Suprapubic skin (tissue), 4 donors: ENCODE results near the gene SHC2.
"Not testable (repeated sequence)": the region's sequence is repeated elsewhere in the genome, so short reads cannot be mapped to it uniquely, and the experiment has no call there.

Source experiments
- EP300 ChIP-seq: sonication (generic); formaldehyde crosslinking; IDR thresholded peaks from one replicate; pipeline ENCODE4 v1.6.1; 2017; ENCODE audit warnings: antibody characterized with exemption
- POLR2A ChIP-seq, 2 donors: fragments of 450-650 bp; IDR thresholded peaks; one replicate each; pipeline ENCODE4 v1.6.1; 2017; ENCODE audit warnings: antibody characterized with exemption in 2 of 2, mild to moderate bottlenecking in 2 of 2, moderate library complexity in 2 of 2
- POLR2AphosphoS5 ChIP-seq, 3 donors: sonication (generic); formaldehyde crosslinking; IDR thresholded peaks; one replicate each; pipeline ENCODE4 v1.6.1; 2017; ENCODE audit warnings: antibody characterized with exemption in 3 of 3
- TF ChIP-seq, protein P1 (sequence below), 2 donors: fragments of 200-600 bp in 1 of 2; fragments of 450-650 bp in 1 of 2; sonication (generic) in 1 of 2; IDR thresholded peaks; one replicate each; pipeline ENCODE4 v1.5.1; 2016 to 2019; ENCODE audit warnings: antibody characterized with exemption in 2 of 2, mild to moderate bottlenecking in 1 of 2, moderate library complexity in 1 of 2

DNA sequence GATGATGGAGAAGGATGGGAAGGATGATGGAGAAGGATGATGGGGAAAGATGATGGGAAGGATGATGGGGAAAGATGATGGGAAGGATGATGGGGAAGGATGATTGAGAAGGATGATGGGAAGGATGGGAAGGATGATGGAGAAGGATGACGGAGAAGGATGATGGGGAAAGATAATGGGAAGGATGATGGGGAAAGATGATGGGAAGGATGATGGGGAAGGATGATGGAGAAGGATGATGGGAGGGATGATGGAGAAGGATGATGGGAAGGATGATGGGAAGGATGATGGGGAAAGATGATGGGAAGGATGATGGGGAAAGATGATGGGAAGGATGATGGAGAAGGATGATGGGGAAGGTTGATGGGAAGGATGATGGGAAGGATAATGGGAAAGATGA lies 66.0 kb downstream of the SHC2 start:
- TF ChIP-seq, protein P1, sequence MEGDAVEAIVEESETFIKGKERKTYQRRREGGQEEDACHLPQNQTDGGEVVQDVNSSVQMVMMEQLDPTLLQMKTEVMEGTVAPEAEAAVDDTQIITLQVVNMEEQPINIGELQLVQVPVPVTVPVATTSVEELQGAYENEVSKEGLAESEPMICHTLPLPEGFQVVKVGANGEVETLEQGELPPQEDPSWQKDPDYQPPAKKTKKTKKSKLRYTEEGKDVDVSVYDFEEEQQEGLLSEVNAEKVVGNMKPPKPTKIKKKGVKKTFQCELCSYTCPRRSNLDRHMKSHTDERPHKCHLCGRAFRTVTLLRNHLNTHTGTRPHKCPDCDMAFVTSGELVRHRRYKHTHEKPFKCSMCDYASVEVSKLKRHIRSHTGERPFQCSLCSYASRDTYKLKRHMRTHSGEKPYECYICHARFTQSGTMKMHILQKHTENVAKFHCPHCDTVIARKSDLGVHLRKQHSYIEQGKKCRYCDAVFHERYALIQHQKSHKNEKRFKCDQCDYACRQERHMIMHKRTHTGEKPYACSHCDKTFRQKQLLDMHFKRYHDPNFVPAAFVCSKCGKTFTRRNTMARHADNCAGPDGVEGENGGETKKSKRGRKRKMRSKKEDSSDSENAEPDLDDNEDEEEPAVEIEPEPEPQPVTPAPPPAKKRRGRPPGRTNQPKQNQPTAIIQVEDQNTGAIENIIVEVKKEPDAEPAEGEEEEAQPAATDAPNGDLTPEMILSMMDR (IDR thresholded peaks at IDR 0.05), result not testable (repeated sequence)
- TF ChIP-seq EP300; POLR2AphosphoS5 (IDR thresholded peaks at IDR 0.05); POLR2A (IDR thresholded peaks at IDR 0.05): not testable (repeated sequence)
